Neural progenitor cell (in vitro differentiated cells): ENCODE data around the gene MAPKBP1. TPM values are rescaled to one million over a fixed set of nuclear protein-coding genes. Genes with fewer than 3 reads are reported as not detected.

ENCODE experiments used
- DNase-seq: peaks from one replicate; pipeline ENCODE4 v3.0.0-alpha.2; 2016; ENCODE audit warnings: low spot score
- H2AFZ ChIP-seq: fragments of 200-600 bp; sonication (generic); replicated peaks from 2 replicates; pipeline ENCODE4 v1.6.1; 2016; ENCODE audit warnings: antibody characterized with exemption
- H3F3A ChIP-seq: fragments of 200-600 bp; sonication (generic); 2 replicates; pipeline ENCODE4 v1.6.1; 2016; ENCODE audit warnings: antibody characterized with exemption, low read depth
- H3K27ac ChIP-seq: fragments of 200-600 bp; sonication (generic); 2 replicates; pipeline ENCODE4 v1.5.1; 2016; ENCODE audit warnings: mild to moderate bottlenecking
- H3K27me3 ChIP-seq: fragments of 200-600 bp; sonication (generic); 2 replicates; pipeline ENCODE4 v1.6.1; 2016; ENCODE audit warnings: mild to moderate bottlenecking, moderate library complexity
- H3K36me3 ChIP-seq: fragments of 200-600 bp; sonication (generic); 2 replicates; pipeline ENCODE4 v1.5.1; 2016
- H3K4me1 ChIP-seq: fragments of 200-600 bp; sonication (generic); 2 replicates; pipeline ENCODE4 v1.6.1; 2016; ENCODE audit warnings: mixed run types
- H3K4me2 ChIP-seq: fragments of 200-600 bp; sonication (generic); 2 replicates; pipeline ENCODE4 v1.6.1; 2016
- H3K4me3 ChIP-seq: fragments of 200-600 bp; sonication (generic); 2 replicates; pipeline ENCODE4 v1.5.1; 2016
- H3K79me2 ChIP-seq: fragments of 200-600 bp; sonication (generic); 2 replicates; pipeline ENCODE4 v1.6.1; 2016; ENCODE audit warnings: low read depth
- H3K9ac ChIP-seq: fragments of 200-600 bp; sonication (generic); 2 replicates; pipeline ENCODE4 v1.6.1; 2016
- H3K9me3 ChIP-seq: fragments of 200-600 bp; sonication (generic); 2 replicates; pipeline ENCODE4 v1.5.1; 2016; ENCODE audit warnings: low read depth
- H4K20me1 ChIP-seq: fragments of 200-600 bp; sonication (generic); 2 replicates; pipeline ENCODE4 v1.6.1; 2016; ENCODE audit warnings: low read depth
- H3K27ac Mint-ChIP-seq: 3 replicates; pipeline ENCODE4 v1.8.0; 2021; ENCODE audit warnings: mixed read lengths
- H3K27me3 Mint-ChIP-seq: 2 replicates; pipeline ENCODE4 v1.8.0; 2022; ENCODE audit warnings: low read depth, mild to moderate bottlenecking, inconsistent platforms, moderate library complexity, mixed read lengths; ENCODE audit not compliant: insufficient read depth
- H3K36me3 Mint-ChIP-seq: 3 replicates; pipeline ENCODE4 v1.8.0; 2021; ENCODE audit warnings: mixed read lengths
- H3K4me1 Mint-ChIP-seq: 3 replicates; pipeline ENCODE4 v1.8.0; 2021; ENCODE audit warnings: mixed read lengths
- H3K4me3 Mint-ChIP-seq: 3 replicates; pipeline ENCODE4 v1.8.0; 2021; ENCODE audit warnings: mild to moderate bottlenecking, moderate library complexity, mixed read lengths
- H3K9me3 Mint-ChIP-seq: 3 replicates; pipeline ENCODE4 v1.8.0; 2020; ENCODE audit warnings: mixed read lengths
- CTCF ChIP-seq: fragments of 200-600 bp; sonication (generic); IDR thresholded peaks from 2 replicates; pipeline ENCODE4 v1.5.1; 2017; ENCODE audit warnings: antibody characterized with exemption, mild to moderate bottlenecking
- EZH2 ChIP-seq: fragments of 200-600 bp; sonication (generic); IDR thresholded peaks from 2 replicates; pipeline ENCODE4 v1.6.1; 2017; ENCODE audit warnings: antibody characterized with exemption, mild to moderate bottlenecking, moderate library complexity
- EZH2phosphoT487 ChIP-seq: fragments of 200-600 bp; sonication (generic); IDR thresholded peaks from 2 replicates; pipeline ENCODE4 v1.6.1; 2017; ENCODE audit warnings: antibody characterized with exemption
- total RNA-seq: library from RNA; depleted of rRNA; stranded (reverse); fragments of >200 nt; gene quantifications from 2 replicates; pipeline ENCODE4 v1.2.3, GENCODE V29; 2015; ENCODE audit warnings: low replicate concordance

MAPKBP1 gene
- total RNA-seq, 1 donor from 2014 or later, result 10.1 TPM

DNA sequence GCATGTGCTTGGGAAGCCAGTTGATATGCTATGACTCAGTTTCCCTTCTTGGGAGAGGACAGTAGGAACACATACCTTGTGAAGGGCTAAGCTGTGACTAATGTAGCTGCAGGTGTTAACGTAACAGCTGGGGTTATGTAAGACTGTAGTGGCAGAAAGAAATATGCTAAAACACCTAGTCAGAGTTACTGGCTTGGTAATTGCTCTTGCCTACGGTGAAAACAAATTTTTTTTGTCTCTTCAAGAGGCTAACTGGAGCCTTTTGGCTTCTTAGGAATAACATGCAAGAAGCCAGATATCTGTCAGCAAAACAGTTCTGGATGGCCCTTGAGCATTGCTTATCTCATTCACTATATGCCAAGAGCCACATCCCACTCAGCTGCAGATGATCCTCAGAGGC, 1.4 kb downstream of the MAPKBP1 start:
- H3F3A ChIP-seq, result peaks cover 46% of the 10 kb centered on the region
- Mint-ChIP-seq H3K9me3 (no peaks in the 10 kb centered on the region), H3K27me3 (no peaks in the 10 kb centered on the region), H3K36me3 (peaks cover 6% of the 10 kb centered on the region), H3K4me3 (peak overlapping the region; percentile 93), H3K4me1 (peaks cover 57% of the 10 kb centered on the region), H3K27ac (no peak overlapping the region)
- TF ChIP-seq EZH2 (no peak), CTCF (no peak), EZH2phosphoT487 (no peak)
- H3K27ac ChIP-seq, result no peak overlapping the region
- H3K9me3 ChIP-seq, result no peaks in the 10 kb centered on the region
- no peak overlapping the region for H3K9ac ChIP-seq
- no peak overlapping the region for H2AFZ ChIP-seq
- DNase-seq, result no peak
- peaks cover 12% of the 10 kb centered on the region for H3K79me2 ChIP-seq
- H3K4me2 ChIP-seq, result peak overlapping the region; percentile 82
- peaks cover 3% of the 10 kb centered on the region for H4K20me1 ChIP-seq
- H3K36me3 ChIP-seq, result no peaks in the 10 kb centered on the region
- peaks cover 43% of the 10 kb centered on the region for H3K4me1 ChIP-seq
- H3K4me3 ChIP-seq, result peak overlapping the region; percentile 68
- H3K27me3 ChIP-seq, result no peaks in the 10 kb centered on the region

DNA sequence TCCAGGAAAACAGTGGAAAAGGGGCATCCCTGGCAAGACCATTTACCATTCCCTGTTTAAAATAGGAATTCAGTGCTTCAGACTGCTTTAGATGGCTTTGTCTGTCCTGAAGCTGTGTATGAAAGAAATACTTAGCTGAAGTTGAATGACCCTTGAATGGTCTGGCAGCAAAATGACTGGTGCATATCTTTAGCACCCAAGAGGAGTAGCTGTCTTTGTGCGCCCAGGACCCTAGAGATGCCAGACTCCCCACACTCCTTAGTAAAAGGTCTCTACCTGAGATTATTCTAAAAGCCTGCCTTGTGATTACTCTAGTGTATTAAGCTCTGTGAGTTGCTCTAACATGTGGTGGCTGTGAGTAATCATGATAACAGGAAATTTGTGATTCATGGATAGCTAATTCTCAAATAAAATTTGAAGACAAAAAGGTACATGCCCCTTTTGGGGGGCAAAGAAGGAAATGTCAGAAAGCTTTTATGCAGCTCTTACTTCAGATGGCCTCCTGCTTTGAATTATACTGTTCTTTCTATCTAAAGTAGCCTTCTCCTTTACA, 3.2 kb downstream of the MAPKBP1 start:
- H3K4me3 Mint-ChIP-seq, result no peak overlapping the region
- peaks cover 60% of the 10 kb centered on the region for H3K4me1 Mint-ChIP-seq
- TF ChIP-seq EZH2 (no peak), EZH2phosphoT487 (no peak), CTCF (no peak)

DNA sequence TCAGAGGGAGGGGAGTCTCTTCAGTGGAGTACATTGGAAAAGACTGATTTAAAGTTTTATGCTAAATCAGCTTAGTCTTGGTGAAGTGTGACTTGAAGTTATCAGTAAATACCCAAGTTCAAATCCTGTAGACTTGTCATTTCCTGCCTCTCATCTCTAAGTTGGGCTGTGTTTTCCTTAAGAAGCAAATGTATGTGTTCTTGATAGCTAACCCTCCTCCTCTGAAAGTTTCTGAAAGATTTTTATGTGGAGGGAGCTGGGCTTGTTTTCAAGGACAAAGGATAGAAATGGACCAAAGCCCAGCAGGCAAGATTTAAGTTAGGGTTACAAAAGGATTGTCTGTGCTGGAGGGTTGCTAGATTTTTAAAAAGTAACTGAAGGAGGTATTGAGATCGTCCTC, 4.2 kb downstream of the MAPKBP1 start:
- no peak overlapping the region for H3K4me3 Mint-ChIP-seq
- H3K4me1 Mint-ChIP-seq, result peaks cover 54% of the 10 kb centered on the region
- H3K9me3 Mint-ChIP-seq, result no peaks in the 10 kb centered on the region
- Histone ChIP-seq H3K9me3 (no peaks in the 10 kb centered on the region), H3K36me3 (no peaks in the 10 kb centered on the region), H3K79me2 (peaks cover 18% of the 10 kb centered on the region), H2AFZ (no peak overlapping the region), H3K27me3 (no peaks in the 10 kb centered on the region), H3K4me3 (no peak overlapping the region), H3F3A (peaks cover 29% of the 10 kb centered on the region), H3K9ac (no peak overlapping the region), H4K20me1 (peaks cover 5% of the 10 kb centered on the region), H3K4me2 (peak overlapping the region; percentile 15), H3K27ac (no peak overlapping the region), H3K4me1 (peaks cover 50% of the 10 kb centered on the region)
- H3K36me3 Mint-ChIP-seq, result peaks cover 3% of the 10 kb centered on the region
- DNase-seq, result no peak
- TF ChIP-seq EZH2 (no peak), CTCF (no peak)
- H3K27ac Mint-ChIP-seq, result peak overlapping the region; percentile 68
- H3K27me3 Mint-ChIP-seq, result no peaks in the 10 kb centered on the region

More for the DNA sequence above, 3.2 kb downstream of the MAPKBP1 start:
- no peaks in the 10 kb centered on the region for H3K9me3 Mint-ChIP-seq
- DNase-seq, result no peak
- Histone ChIP-seq H3K79me2 (peaks cover 18% of the 10 kb centered on the region), H2AFZ (no peak overlapping the region), H3K9ac (no peak overlapping the region), H4K20me1 (peaks cover 4% of the 10 kb centered on the region), H3K4me2 (no peak overlapping the region), H3K36me3 (no peaks in the 10 kb centered on the region), H3F3A (peaks cover 40% of the 10 kb centered on the region), H3K27me3 (no peaks in the 10 kb centered on the region), H3K27ac (no peak overlapping the region), H3K4me3 (no peak overlapping the region), H3K4me1 (peaks cover 48% of the 10 kb centered on the region), H3K9me3 (no peaks in the 10 kb centered on the region)
- peaks cover 3% of the 10 kb centered on the region for H3K36me3 Mint-ChIP-seq
- no peak overlapping the region for H3K27ac Mint-ChIP-seq
- no peaks in the 10 kb centered on the region for H3K27me3 Mint-ChIP-seq
